ENCODE results near the gene TGFB1. TPM values are rescaled to one million over a fixed set of nuclear protein-coding genes. Genes with fewer than 3 reads are reported as not detected.
"Not testable (repeated sequence)": the region's sequence is repeated elsewhere in the genome, so short reads cannot be mapped to it uniquely, and the experiment has no call there.

The TGFB1 gene
- total RNA-seq, result 76.2 TPM

- DNase-seq (ENCODE audit: low read depth in 2 of 3, low spot score in 2 of 3), result peak; percentile 83 to 92 (median 87)
These were observed at the start of gene TGFB1 for GRCh38 chr19:41353466-41354342. Gene TGFB1 (minus strand): TSS chr19:41353922. CDS start chr19:41353044, 878 bp downstream.

DNA sequence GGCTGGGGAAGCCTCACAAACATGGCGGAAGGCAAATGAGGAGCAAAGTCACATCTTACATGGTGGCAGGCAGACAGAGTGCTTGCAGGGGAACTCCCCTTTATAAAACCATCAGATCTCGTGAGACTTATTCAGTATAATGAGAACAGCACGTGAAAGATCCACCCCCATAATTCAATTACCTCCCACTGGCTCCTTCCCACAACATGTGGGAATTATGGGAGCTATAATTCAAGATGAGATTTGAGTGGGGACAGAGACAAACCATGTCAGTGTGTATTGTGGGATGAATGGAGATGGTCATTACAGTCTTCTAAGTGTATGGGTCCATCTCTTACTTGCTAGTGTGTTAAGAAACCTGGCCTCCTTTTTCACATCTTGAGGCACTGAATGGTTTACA lies 48.3 kb upstream of the TGFB1 start:
- DNase-seq (ENCODE audit: low read depth in 2 of 3, low spot score in 2 of 3), result no peak

DNA sequence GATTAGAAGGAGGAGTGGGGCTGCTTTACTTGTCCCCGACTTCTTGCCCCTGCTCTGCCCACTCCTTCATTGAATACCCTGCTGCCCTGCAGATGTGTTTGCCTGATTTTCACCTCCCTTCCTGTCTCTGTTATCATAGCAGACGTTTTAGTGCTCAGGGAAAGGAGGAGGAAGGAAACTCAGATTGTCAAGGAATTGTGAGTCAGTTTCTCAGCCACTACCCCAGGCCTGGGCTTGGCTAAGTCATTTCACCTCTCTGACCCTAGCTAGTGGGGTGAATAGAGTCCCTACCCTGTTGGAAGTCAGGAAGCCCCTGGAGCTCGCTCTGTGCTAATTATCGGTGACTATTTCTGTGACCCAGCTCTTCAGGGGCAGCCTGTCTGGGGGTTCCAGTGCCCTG lies 47.8 kb upstream of the TGFB1 start:
- DNase-seq (ENCODE audit: low read depth in 2 of 3, low spot score in 2 of 3), result no peak

DNA sequence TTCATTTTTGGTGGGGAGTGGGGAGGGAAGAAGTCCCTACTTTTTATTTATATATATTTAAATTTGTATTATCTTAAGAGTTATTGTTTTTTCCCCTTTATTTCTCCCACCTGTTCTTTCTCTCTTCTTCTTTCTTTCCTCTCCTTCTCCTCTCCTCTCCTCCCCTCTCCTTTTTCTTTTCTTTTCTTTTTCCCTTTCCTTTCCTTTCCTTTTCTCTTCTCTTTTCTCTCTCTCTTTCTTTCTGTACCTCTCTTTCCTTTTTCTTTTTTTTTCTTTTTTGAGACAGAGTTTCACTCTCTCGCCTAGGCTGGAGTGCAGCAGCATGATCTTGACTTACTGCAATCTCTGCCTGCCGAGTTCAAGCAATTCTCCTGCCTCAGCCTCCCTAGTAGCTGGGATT lies 45.8 kb upstream of the TGFB1 start:
- no peak for DNase-seq (ENCODE audit: low read depth in 2 of 3, low spot score in 2 of 3)

DNA sequence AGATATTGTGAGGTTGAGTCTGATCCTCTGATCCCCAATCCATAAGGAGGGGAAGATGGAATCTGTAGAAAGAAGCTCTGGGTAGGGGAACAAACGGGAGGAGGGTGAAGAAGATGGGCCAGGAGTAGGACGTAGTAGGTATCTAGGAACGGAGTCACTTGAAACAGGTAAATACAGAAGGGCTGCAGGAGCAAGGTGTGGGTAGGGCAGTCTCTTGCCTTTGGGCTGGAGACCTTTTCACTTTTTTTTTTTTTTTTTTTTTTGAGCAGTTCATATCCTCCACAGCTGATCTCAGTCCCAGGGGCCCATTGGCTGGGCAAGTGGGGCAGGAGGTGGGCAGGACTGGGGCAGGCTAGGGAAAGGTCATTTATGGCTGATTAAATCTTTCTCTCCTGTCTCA lies 45.4 kb upstream of the TGFB1 start:
- DNase-seq (ENCODE audit: low read depth in 2 of 3, low spot score in 2 of 3), result no peak

DNA sequence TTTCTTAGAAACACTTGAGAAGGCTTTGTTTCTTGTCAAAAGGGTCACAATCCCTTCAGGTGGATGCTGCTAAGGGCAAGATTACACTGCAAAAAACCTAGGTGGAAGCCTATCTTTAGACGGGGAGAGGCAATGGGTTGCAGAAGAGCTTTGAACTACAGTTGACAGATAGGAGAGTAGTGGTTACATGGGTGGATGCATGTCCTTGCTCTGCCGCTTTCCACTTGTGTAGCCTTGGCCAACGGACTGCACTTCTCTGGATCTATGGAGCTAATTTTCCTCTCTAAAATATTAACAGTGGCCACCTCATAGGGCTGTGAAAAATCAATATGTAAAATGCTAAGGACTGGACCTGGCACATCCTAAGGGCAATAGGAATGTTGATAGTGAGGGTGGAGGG lies 44.9 kb upstream of the TGFB1 start:
- DNase-seq (ENCODE audit: low read depth in 2 of 3, low spot score in 2 of 3), result no peak

GRCh38 chr19:41398050-41398418 lies 44.3 kb upstream of the TGFB1 start:
- DNase-seq (ENCODE audit: low read depth in 2 of 3, low spot score in 2 of 3), result no peak

- peak; percentile 97 to 100 (median 100) for DNase-seq (ENCODE audit: low read depth in 2 of 3, low spot score in 2 of 3)
These were observed 43.6 kb upstream of the TGFB1 start, which contains the start of the genes BCKDHA and EXOSC5 for GRCh38 chr19:41397086-41398049. Gene BCKDHA (plus strand): TSS chr19:41397818. CDS start chr19:41397828, 10 bp downstream. Gene EXOSC5 (minus strand): TSS chr19:41397359. CDS start chr19:41397328, 31 bp downstream.

- no peak for DNase-seq (ENCODE audit: low read depth in 2 of 3, low spot score in 2 of 3)
These were observed 41.6 kb upstream of the TGFB1 start for GRCh38 chr19:41395355-41395754.

DNA sequence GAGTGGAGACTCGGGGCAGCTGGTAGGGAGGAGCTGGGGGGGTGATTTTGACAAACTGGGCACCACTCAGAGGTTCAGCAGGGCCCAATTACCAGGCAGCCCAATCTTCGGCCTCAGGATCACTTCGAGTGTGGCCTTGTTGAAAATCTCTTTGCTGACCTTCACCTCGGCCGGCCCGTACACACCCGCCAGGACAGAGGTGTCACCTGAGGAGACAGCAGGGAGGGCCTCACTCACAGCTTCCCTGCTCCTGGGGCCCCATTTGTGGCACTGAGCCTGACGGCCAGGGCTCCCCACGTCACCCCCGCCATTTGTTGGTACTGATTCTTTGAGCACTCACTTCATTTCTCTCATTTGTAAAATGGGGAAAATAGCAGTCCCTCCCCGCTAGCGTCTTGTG lies 39.1 kb upstream of the TGFB1 start:
- DNase-seq (ENCODE audit: low read depth in 2 of 3, low spot score in 2 of 3), result no peak

DNA sequence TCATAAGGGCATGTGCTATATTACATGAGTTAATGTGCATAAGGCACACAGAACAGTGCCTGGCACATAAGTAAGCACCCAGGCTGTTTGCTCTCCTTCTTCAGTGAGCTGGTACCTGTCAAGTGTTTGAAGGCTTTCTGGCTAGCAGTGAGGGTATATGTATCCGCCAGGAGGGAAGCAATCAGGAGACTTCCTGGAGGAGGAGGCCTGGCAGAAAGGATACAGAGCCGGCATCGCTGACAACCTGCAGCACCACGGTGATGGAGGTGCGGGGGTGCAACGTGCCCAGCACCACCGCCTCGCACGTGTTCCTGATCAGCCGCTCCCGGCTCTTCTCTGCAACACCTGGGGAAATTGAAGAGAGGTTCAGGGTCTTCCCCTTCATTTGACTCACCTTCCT lies 37.9 kb upstream of the TGFB1 start:
- DNase-seq (ENCODE audit: low read depth in 2 of 3, low spot score in 2 of 3), result no peak

DNA sequence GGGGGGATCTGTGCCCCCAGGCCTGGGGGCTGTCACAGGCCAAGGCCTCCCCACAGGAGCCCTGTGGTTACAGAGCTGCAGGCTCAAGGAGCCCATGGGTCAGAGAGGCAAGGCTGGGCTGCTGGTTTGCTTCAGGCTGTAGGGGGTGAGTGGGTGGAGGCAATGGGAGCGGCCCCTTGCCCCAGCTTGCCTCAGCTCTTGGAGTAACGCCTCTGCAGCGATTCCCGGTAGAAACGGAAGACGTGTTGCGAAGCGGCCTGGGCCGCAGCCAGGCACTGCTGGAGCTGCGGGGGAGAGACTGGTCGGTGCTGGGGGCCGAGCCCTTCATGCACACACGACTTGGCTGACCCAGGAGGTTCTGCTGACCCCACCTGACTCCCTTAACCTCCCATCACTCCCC lies 32.7 kb upstream of the TGFB1 start:
- DNase-seq (ENCODE audit: low read depth in 2 of 3, low spot score in 2 of 3), result no peak

DNA sequence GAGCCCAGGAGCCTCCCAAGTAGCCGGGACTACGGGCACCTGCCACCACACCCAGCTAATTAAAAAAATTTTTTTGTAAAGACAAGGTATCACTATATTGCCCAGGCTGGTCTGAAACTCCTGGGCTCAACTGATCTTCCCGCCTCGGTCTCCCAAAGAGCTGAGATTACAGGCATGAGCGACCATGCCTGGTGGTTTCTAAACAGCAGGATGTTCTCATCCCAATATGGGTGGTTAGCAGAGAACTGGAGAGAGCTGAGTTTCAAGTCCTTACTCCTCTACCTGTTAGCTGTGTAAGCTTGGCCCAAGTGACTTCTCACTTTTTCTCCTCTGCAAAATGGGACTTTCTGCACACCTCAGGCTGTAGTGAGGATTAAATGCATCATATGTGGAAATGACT lies 30.6 kb upstream of the TGFB1 start:
- DNase-seq (ENCODE audit: low read depth in 2 of 3, low spot score in 2 of 3), result no peak

DNA sequence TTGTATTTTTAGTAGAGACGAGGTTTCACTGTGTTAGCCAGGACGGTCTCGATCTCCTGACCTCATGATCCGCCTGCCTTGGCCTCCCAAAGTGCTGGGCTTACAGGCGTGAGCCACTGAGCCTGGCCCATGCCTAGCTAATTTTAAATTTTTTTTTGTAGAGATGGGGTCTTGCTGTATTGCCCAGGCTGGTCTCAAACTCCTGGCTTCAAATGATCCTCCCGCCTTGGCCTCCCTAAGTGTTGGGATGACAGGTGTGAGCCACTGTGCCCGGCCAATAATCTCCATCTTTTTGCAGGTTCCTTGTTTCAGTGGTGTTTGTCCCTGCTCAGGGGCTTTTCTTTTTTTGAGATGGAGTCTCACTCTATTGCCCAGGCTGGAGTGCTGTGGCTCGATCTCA lies 27.8 kb upstream of the TGFB1 start:
- DNase-seq (ENCODE audit: low read depth in 2 of 3, low spot score in 2 of 3), result not testable (repeated sequence)

DNA sequence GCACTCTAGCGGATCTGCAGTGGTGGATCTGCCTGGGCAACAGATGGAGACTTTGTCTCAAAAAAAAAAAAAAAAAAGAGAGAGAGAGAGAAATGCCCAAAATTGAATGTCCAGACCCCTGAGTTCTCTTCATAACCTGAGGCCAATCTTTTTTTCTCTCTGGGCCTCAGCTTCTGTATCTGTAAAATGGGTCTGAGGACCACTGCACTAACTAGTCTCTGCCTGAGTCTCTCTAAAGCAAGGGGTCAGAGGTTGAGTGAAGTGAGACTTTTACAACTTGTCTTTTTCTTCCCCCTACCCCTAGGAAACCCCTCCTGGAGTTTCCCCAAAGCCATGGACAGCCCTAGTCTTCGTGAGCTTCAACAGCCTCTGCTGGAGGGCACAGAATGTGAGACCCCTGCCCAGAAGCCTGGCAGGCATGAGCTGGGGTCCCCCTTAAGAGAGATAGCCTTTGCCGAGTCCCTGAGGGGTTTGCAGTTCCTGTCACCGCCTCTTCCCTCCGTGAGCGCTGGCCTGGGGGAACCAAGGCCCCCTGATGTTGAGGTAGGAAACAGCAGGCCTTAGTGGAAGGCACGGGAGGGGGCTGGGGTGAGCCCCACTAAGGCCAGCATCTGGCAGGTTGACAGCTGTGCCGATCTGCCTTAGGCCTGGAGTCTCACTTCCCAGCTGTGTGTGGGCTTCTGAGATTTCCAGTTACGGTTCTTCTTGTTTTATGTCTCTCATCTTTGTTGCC lies 24.4 kb upstream of the TGFB1 start:
- peak in 2 of 3 donors; percentile 83 to 92 for DNase-seq (ENCODE audit: low read depth in 2 of 3, low spot score in 2 of 3)

DNA sequence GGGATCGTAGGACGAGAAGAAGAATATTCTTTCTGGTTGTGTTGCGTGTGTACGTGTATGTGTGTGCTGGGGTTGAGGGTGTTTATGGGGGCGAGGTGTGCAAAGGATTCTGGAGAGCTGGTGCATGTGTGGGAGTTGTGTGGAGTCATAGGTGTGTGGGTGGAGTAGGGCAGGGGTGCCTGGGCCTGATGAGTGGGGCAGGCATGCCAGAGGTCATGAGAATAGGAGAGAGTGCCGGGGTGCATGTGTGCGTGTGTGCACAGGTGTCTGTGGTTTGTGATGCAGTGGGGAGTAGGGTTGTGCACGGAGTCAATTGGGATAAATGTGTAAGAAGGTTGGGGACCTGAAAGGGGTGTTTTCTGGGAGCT lies 23.3 kb upstream of the TGFB1 start:
- DNase-seq (ENCODE audit: low read depth in 2 of 3, low spot score in 2 of 3), result no peak

- no peak for DNase-seq (ENCODE audit: low read depth in 2 of 3, low spot score in 2 of 3)
These were observed 22.7 kb upstream of the TGFB1 start, which contains the start of gene TMEM91 for GRCh38 chr19:41376241-41376997. Gene TMEM91 (plus strand): TSS chr19:41376533. CDS start chr19:41378310, 1,777 bp downstream.

- no peak for DNase-seq (ENCODE audit: low read depth in 2 of 3, low spot score in 2 of 3)
These were observed 20.3 kb upstream of the TGFB1 start for GRCh38 chr19:41373993-41374392.

DNA sequence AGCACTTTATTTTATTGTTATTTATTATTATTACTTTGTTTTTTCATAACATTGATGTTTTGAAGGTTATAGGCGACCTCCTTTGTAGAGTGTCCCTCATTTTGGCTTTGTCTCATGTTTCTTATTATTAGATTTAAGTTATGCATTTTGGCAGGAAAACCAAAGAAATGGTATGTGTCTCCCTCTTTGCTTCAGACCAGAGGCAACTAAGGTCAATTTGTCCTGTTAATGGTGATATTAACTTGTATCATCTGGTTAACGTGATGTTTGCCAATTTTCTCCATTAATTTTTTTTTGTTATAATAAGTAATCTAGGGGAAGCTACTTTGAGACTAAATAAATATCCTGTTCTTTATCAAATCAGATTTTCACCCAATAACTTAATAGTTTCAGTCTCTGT lies 18.8 kb upstream of the TGFB1 start:
- DNase-seq (ENCODE audit: low read depth in 2 of 3, low spot score in 2 of 3), result no peak

GRCh38 chr19:41371541-41371940 lies 17.8 kb upstream of the TGFB1 start:
- DNase-seq (ENCODE audit: low read depth in 2 of 3, low spot score in 2 of 3), result no peak
